HUES48 (cell line): Measurements from ENCODE around the gene LGALS13.

ENCODE experiments used
- H3K27ac ChIP-seq: one replicate; pipeline ENCODE4 v1.7.0; 2013; ENCODE audit warnings: low read depth, low read length, inconsistent platforms
- H3K27me3 ChIP-seq: 2 replicates; pipeline ENCODE4 v1.6.1; 2013; ENCODE audit warnings: mild to moderate bottlenecking, low read length; ENCODE audit not compliant: control insufficient read depth, insufficient read depth
- H3K36me3 ChIP-seq: 2 replicates; pipeline ENCODE4 v1.6.1; 2013; ENCODE audit warnings: low read length; ENCODE audit not compliant: control insufficient read depth, insufficient read depth
- H3K4me1 ChIP-seq: 2 replicates; pipeline ENCODE4 v1.6.1; 2013; ENCODE audit warnings: mild to moderate bottlenecking, low read length; ENCODE audit not compliant: control insufficient read depth, insufficient read depth
- H3K4me3 ChIP-seq: 2 replicates; pipeline ENCODE4 v1.5.1; 2013; ENCODE audit warnings: mild to moderate bottlenecking, low read depth, low read length
- H3K9ac ChIP-seq: 2 replicates; pipeline ENCODE4 v1.6.1; 2013; ENCODE audit warnings: mild to moderate bottlenecking, low read depth, low read length, moderate library complexity
- H3K9me3 ChIP-seq: 2 replicates; pipeline ENCODE4 v1.6.1; 2013; ENCODE audit warnings: low read length; ENCODE audit not compliant: control insufficient read depth, insufficient read depth

Gene LGALS13, protein sequence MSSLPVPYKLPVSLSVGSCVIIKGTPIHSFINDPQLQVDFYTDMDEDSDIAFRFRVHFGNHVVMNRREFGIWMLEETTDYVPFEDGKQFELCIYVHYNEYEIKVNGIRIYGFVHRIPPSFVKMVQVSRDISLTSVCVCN

GRCh38 chr19:39602224-39602623 is at the start of gene LGALS13:
Gene LGALS13 (plus strand): TSS chr19:39602524. CDS start chr19:39602569, 45 bp downstream.
- no peak within 1 kb of the TSS for H3K9ac ChIP-seq
- H3K9me3 ChIP-seq, result no peaks in the 10 kb centered on the region
- no peaks in the 10 kb centered on the region for H3K27me3 ChIP-seq
- H3K36me3 ChIP-seq, result no peaks in the 10 kb centered on the region
- H3K4me3 ChIP-seq, result no peak within 1 kb of the TSS
- H3K4me1 ChIP-seq, result 0 out of 2 replicates have a peak, but pooled peaks cover 6% of the 10 kb centered on the region
- no peak within 1 kb of the TSS for H3K27ac ChIP-seq

DNA sequence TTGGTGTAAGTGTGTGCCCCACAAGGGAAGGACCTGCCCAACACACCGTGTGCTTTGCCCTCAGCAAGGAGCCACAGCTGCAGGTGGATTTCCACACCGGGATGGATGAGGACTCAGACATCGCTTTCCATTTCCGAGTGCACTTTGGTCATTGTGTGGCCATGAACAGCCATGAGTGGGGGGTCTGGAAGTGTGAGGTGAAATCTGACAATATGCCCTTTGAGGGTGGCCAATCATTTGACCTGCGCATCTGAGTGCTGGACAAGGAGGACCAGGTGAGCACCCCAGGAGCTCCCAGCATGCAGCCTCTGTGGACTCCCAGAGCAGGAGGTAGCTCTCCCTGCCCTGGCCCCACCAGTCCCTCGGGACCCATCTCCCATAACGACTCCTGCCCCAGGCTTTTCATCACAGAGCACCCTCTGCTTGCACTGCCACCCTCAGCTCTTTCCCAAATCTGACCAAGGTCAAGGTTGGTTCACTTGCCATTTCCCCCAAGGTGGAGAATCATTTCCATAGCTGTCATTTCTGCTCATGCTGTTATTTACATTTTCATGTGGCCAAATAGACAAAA is 49.2 kb upstream of the LGALS13 start:
- Histone ChIP-seq H3K9ac (no peak overlapping the region), H3K36me3 (no peaks in the 10 kb centered on the region), H3K27me3 (no peaks in the 10 kb centered on the region), H3K4me1 (no peaks in the 10 kb centered on the region), H3K9me3 (no peaks in the 10 kb centered on the region), H3K4me3 (no peak overlapping the region), H3K27ac (no peak overlapping the region)

- H3K9ac ChIP-seq, result no peak overlapping the region
- no peaks in the 10 kb centered on the region for H3K9me3 ChIP-seq
- H3K27ac ChIP-seq, result no peak overlapping the region
- no peak overlapping the region for H3K4me3 ChIP-seq
- no peaks in the 10 kb centered on the region for H3K4me1 ChIP-seq
- no peaks in the 10 kb centered on the region for H3K27me3 ChIP-seq
- no peaks in the 10 kb centered on the region for H3K36me3 ChIP-seq
These were observed 47.5 kb upstream of the LGALS13 start for GRCh38 chr19:39554701-39555311.

- Histone ChIP-seq H3K4me3 (no peak overlapping the region), H3K4me1 (no peaks in the 10 kb centered on the region)
These were observed 46.4 kb upstream of the LGALS13 start for GRCh38 chr19:39555883-39556282.

DNA sequence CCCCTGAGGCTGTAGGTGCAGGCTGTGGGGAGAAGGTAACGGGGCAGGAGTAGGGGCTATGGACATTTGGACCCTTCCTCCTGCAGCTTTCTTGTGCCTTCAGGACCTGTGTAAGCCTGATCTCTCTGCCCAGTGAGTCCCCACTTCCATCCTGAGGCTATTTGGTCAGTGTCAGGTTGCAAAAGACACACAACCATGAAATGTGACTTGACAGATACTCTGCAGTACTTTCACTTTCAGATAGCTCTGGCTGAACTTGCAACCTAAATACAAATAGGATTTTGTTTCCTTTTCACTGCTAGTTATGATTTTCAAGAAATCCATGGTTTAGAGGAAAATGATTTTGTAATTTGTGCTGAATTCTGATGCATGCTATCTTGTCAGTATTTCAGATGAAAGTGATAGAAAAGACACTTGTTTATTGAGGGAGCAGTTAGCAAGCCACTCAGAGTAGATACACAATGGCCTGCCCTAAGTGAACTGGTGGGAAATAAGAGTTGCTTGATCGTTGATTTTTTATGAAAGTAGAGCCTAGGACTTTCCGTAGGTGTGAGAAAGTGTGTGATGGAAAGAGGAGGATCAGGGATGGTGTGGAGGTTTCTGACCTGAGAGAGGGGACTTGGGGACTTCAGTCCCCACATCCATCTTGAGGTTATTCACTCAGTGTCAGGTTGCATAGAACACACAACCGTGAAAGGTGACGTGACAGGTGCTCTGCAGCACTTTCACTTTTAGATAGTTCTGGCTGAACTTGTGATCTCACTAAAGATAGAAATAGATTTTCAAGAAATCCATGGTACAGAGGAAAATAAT is 44.3 kb upstream of the LGALS13 start:
- Histone ChIP-seq H3K27me3 (no peaks in the 10 kb centered on the region), H3K9ac (no peak overlapping the region), H3K27ac (no peak overlapping the region), H3K9me3 (no peaks in the 10 kb centered on the region), H3K4me1 (no peaks in the 10 kb centered on the region), H3K36me3 (no peaks in the 10 kb centered on the region), H3K4me3 (no peak overlapping the region)

More at GRCh38 chr19:39555883-39556282, 46.4 kb upstream of the LGALS13 start:
- H3K9me3 ChIP-seq, result no peaks in the 10 kb centered on the region
- H3K27ac ChIP-seq, result no peak overlapping the region
- H3K36me3 ChIP-seq, result no peaks in the 10 kb centered on the region
- no peak overlapping the region for H3K9ac ChIP-seq
- no peaks in the 10 kb centered on the region for H3K27me3 ChIP-seq

- Histone ChIP-seq H3K36me3 (no peaks in the 10 kb centered on the region), H3K27me3 (no peaks in the 10 kb centered on the region), H3K4me3 (no peak overlapping the region), H3K9ac (no peak overlapping the region), H3K4me1 (no peaks in the 10 kb centered on the region), H3K9me3 (no peaks in the 10 kb centered on the region), H3K27ac (no peak overlapping the region)
These were observed 43.7 kb upstream of the LGALS13 start for GRCh38 chr19:39558624-39559117.

GRCh38 chr19:39563408-39563807 is 38.9 kb upstream of the LGALS13 start:
- H3K27me3 ChIP-seq, result no peaks in the 10 kb centered on the region
- no peak overlapping the region for H3K27ac ChIP-seq
- no peaks in the 10 kb centered on the region for H3K4me1 ChIP-seq

DNA sequence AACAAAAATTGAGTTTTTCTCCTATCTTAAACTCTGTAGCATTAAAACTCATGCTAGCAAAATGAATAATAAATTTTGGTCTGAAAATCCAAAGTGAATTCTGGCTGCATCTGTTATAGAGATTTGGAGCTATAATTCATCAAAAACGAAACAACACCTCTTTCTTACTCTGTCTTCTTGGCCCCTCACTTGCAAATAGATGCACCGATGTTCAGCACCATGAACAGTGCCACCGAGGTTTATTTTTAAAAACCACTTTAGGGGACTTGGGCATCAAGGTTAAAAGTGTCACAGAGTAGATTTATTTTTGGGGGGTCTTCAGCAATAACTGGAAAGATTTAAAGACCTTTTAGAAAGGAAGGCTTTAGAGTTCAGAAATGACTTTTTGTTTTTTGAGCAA is 36.3 kb upstream of the LGALS13 start:
- H3K36me3 ChIP-seq, result no peaks in the 10 kb centered on the region
- H3K4me3 ChIP-seq, result no peak overlapping the region
- no peaks in the 10 kb centered on the region for H3K4me1 ChIP-seq
- no peak overlapping the region for H3K9ac ChIP-seq
- no peak overlapping the region for H3K27ac ChIP-seq
- no peaks in the 10 kb centered on the region for H3K9me3 ChIP-seq
- no peaks in the 10 kb centered on the region for H3K27me3 ChIP-seq

More at GRCh38 chr19:39563408-39563807, 38.9 kb upstream of the LGALS13 start:
- Histone ChIP-seq H3K9ac (no peak overlapping the region), H3K36me3 (no peaks in the 10 kb centered on the region), H3K9me3 (no peaks in the 10 kb centered on the region), H3K4me3 (no peak overlapping the region)

- Histone ChIP-seq H3K27ac (no peak overlapping the region), H3K27me3 (no peaks in the 10 kb centered on the region), H3K9ac (no peak overlapping the region), H3K36me3 (no peaks in the 10 kb centered on the region), H3K4me3 (no peak overlapping the region), H3K4me1 (no peaks in the 10 kb centered on the region), H3K9me3 (peaks cover 7% of the 10 kb centered on the region; the same call in 1 of the 2 replicates)
These were observed 33.7 kb upstream of the LGALS13 start for GRCh38 chr19:39568604-39569003.

GRCh38 chr19:39582442-39582841 is 19.9 kb upstream of the LGALS13 start:
- Histone ChIP-seq H3K4me3 (no peak overlapping the region), H3K27ac (no peak overlapping the region), H3K4me1 (no peaks in the 10 kb centered on the region)

More at GRCh38 chr19:39582442-39582841, 19.9 kb upstream of the LGALS13 start:
- Histone ChIP-seq H3K27me3 (no peaks in the 10 kb centered on the region), H3K9ac (no peak overlapping the region), H3K36me3 (no peaks in the 10 kb centered on the region), H3K9me3 (no peaks in the 10 kb centered on the region; the same call in 1 of the 2 replicates)
